HepG2 (cell line): ENCODE results near the gene ZNRD2. TPM values are rescaled to one million over a fixed set of nuclear protein-coding genes. Genes with fewer than 3 reads are reported as not detected.

ENCODE experiments used
- CBFB ChIP-seq: sonication (generic); formaldehyde crosslinking; IDR thresholded peaks from 2 replicates; pipeline ENCODE4 v1.4.0; 2020; ENCODE audit warnings: missing genetic modification reagents
- CHD4 ChIP-seq: fragments of 200-600 bp; sonication (generic); IDR thresholded peaks from 2 replicates; pipeline ENCODE4 v1.7.0; 2017; ENCODE audit warnings: mild to moderate bottlenecking, low read length, borderline replicate concordance
- EHMT2 ChIP-seq: fragments of 200-600 bp; sonication (generic); IDR thresholded peaks from 2 replicates; pipeline ENCODE4 v1.7.0; 2017; ENCODE audit warnings: antibody characterized with exemption, low read depth, low read length, borderline replicate concordance
- HMG20B ChIP-seq: conservative IDR thresholded peaks from 2 replicates; pipeline ENCODE4 v1.6.1; 2016; ENCODE audit warnings: missing genetic modification reagents, missing compliant biosample characterization
- HNRNPK ChIP-seq: fragments of 200-400 bp; formaldehyde crosslinking; IDR thresholded peaks from 2 replicates; pipeline ENCODE4 v1.6.1; 2018; ENCODE audit warnings: low read length, low read depth, moderate library complexity, mild to moderate bottlenecking; ENCODE audit not compliant: poor library complexity, severe bottlenecking
- MZF1 ChIP-seq: sonication (generic); formaldehyde crosslinking; IDR thresholded peaks from 2 replicates; pipeline ENCODE4 v1.8.1; 2023; ENCODE audit warnings: mild to moderate bottlenecking, missing genetic modification reagents, borderline replicate concordance
- SOX5 ChIP-seq: IDR thresholded peaks from 2 replicates; pipeline ENCODE4 v1.6.1; 2016; ENCODE audit warnings: borderline replicate concordance
- SP5 ChIP-seq: IDR thresholded peaks from 2 replicates; pipeline ENCODE4 v1.6.1; 2016; ENCODE audit warnings: low read depth, borderline replicate concordance
- TAF1 ChIP-seq: sonication (generic); formaldehyde crosslinking; IDR thresholded peaks from 2 replicates; pipeline ENCODE4 v1.4.0; 2020; ENCODE audit warnings: missing genetic modification reagents
- TCF7 ChIP-seq: sonication (generic); IDR thresholded peaks from 2 replicates; pipeline ENCODE4 v1.6.1; 2016; ENCODE audit warnings: antibody characterized with exemption, low read depth
- TCF7L2 ChIP-seq: IDR thresholded peaks from 2 replicates; pipeline ENCODE4 v1.6.1; 2011; ENCODE audit warnings: mild to moderate bottlenecking, low read depth, low read length, moderate library complexity
- ZNF180 ChIP-seq: sonication (generic); formaldehyde crosslinking; IDR thresholded peaks from 2 replicates; pipeline ENCODE4 v1.4.0; 2020; ENCODE audit warnings: low read depth, missing genetic modification reagents, borderline replicate concordance
- ZNF331 ChIP-seq: sonication (generic); formaldehyde crosslinking; IDR thresholded peaks from 2 replicates; pipeline ENCODE4 v1.4.0; 2020; ENCODE audit warnings: missing genetic modification reagents
- ZNF484 ChIP-seq: sonication (generic); formaldehyde crosslinking; IDR thresholded peaks from 2 replicates; pipeline ENCODE4 v1.5.1; 2020; ENCODE audit warnings: mild to moderate bottlenecking, low read depth, missing genetic modification reagents, borderline replicate concordance
- ZNF563 ChIP-seq: sonication (generic); formaldehyde crosslinking; IDR thresholded peaks from 2 replicates; pipeline ENCODE4 v1.8.0; 2022; ENCODE audit warnings: mild to moderate bottlenecking, moderate library complexity, missing genetic modification reagents
- ZNF570 ChIP-seq: sonication (generic); formaldehyde crosslinking; IDR thresholded peaks from 2 replicates; pipeline ENCODE4 v1.4.0; 2020; ENCODE audit warnings: mild to moderate bottlenecking, missing genetic modification reagents, borderline replicate concordance
- polyA plus RNA-seq, 8 experiments: library from polyadenylated mRNA; depleted of rRNA in 3 of 8; stranded (reverse) in 7 of 8; unstranded in 1 of 8; fragments of >200 nt; fragmentation: Illumina TruSeq in 4 of 8; extraction: Trizol in 4 of 8; gene quantifications; 2 replicates each; pipeline versions ENCODE4 v1.2.1 to v1.2.3, GENCODE V29; 2011 to 2016; ENCODE audit warnings: low read depth in 4 of 8, missing spikeins in 1 of 8, mixed read lengths in 1 of 8; ENCODE audit not compliant: insufficient read depth in 1 of 8
- total RNA-seq, 5 experiments: library from RNA; depleted of rRNA; stranded (reverse); fragments of >200 nt; fragmentation: Illumina TruSeq; extraction: Trizol; gene quantifications; 2 replicates each; pipeline ENCODE4 v1.2.3, GENCODE V29; 2016; ENCODE audit warnings: low read depth in 1 of 5
- TF ChIP-seq, protein P1 (sequence below): sonication (generic); formaldehyde crosslinking; IDR thresholded peaks from 2 replicates; pipeline ENCODE4 v1.5.0; 2020; ENCODE audit warnings: mild to moderate bottlenecking, missing genetic modification reagents
- TF ChIP-seq, protein P2 (sequence below): sonication (generic); formaldehyde crosslinking; conservative IDR thresholded peaks from 2 replicates; pipeline ENCODE4 v1.4.0; 2020; ENCODE audit warnings: missing genetic modification reagents
- TF ChIP-seq, protein P3 (sequence below): sonication (generic); formaldehyde crosslinking; IDR thresholded peaks from 2 replicates; pipeline ENCODE4 v1.4.0; 2020; ENCODE audit warnings: missing genetic modification reagents, mild to moderate bottlenecking, borderline replicate concordance
- TF ChIP-seq, protein P4 (sequence below): IDR thresholded peaks from 2 replicates; pipeline ENCODE4 v1.6.1; 2016; ENCODE audit warnings: missing compliant biosample characterization, missing genetic modification reagents, borderline replicate concordance

The ZNRD2 gene
- total and polyA plus RNA-seq, 2 of the 13 experiments (the other 11 are each of a cell fraction or from before 2014, with no cell fraction given) = 29.2 to 34.0 TPM

DNA sequence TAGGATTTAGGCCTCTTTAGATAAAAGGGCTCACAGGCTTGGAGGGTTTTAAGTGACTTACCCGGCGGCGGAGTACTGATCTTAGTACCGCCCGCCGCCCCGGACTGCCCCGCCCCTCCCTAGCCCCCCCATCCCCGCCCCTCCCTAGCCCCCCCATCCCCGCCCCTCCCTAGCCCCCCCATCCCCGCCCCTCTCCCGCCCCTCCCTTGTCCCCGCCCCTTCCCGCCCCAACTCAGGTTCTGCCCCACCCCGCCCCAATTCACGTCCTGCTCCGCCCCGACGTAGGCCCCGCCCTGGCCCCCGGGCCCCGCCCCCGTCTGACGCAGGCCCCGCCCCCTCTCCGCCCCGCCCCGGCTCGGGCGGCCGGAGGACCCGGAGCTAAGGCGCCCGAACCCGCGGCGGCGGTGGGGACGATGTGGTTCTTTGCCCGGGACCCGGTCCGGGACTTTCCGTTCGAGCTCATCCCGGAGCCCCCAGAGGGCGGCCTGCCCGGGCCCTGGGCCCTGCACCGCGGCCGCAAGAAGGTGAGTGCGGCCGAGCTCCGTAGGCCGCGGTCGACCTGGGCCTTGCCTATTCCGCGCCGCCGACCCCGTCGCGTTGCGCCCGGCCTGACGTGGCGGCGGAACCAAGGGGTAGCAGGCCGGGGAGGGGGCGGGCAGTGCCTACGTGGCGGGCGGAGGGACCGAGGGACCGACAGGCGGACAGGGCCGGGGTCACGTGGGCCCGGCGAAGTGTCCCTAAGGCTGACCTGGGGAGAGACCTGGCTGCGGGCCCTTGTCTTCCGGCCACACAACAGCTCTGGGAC is 45.3 kb upstream of the ZNRD2 start, which contains the start of gene SCYL1 (continued):
- TF ChIP-seq, protein P1, sequence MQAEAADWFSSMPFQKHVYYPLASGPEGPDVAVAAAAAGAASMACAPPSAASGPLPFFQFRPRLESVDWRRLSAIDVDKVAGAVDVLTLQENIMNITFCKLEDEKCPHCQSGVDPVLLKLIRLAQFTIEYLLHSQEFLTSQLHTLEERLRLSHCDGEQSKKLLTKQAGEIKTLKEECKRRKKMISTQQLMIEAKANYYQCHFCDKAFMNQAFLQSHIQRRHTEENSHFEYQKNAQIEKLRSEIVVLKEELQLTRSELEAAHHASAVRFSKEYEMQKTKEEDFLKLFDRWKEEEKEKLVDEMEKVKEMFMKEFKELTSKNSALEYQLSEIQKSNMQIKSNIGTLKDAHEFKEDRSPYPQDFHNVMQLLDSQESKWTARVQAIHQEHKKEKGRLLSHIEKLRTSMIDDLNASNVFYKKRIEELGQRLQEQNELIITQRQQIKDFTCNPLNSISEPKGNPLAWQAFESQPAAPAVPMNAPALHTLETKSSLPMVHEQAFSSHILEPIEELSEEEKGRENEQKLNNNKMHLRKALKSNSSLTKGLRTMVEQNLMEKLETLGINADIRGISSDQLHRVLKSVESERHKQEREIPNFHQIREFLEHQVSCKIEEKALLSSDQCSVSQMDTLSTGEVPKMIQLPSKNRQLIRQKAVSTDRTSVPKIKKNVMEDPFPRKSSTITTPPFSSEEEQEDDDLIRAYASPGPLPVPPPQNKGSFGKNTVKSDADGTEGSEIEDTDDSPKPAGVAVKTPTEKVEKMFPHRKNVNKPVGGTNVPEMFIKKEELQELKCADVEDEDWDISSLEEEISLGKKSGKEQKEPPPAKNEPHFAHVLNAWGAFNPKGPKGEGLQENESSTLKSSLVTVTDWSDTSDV (CRISPR knock-in tag) = no peak
- TF ChIP-seq EHMT2 = no peak
- 0 out of 2 replicates have a peak, but pooled peaks have one; percentile 14 for TF ChIP-seq ZNF331 (CRISPR knock-in tag)
- no peak for TF ChIP-seq TCF7L2
- no peak for TF ChIP-seq MZF1 (CRISPR knock-in tag)
- TF ChIP-seq TAF1 (CRISPR knock-in tag) = peak; percentile 68
- TF ChIP-seq, protein P2, sequence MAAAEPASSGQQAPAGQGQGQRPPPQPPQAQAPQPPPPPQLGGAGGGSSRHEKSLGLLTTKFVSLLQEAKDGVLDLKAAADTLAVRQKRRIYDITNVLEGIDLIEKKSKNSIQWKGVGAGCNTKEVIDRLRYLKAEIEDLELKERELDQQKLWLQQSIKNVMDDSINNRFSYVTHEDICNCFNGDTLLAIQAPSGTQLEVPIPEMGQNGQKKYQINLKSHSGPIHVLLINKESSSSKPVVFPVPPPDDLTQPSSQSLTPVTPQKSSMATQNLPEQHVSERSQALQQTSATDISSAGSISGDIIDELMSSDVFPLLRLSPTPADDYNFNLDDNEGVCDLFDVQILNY (CRISPR knock-in tag) = no peak
- TF ChIP-seq HMG20B = no peak
- TF ChIP-seq, protein P3, sequence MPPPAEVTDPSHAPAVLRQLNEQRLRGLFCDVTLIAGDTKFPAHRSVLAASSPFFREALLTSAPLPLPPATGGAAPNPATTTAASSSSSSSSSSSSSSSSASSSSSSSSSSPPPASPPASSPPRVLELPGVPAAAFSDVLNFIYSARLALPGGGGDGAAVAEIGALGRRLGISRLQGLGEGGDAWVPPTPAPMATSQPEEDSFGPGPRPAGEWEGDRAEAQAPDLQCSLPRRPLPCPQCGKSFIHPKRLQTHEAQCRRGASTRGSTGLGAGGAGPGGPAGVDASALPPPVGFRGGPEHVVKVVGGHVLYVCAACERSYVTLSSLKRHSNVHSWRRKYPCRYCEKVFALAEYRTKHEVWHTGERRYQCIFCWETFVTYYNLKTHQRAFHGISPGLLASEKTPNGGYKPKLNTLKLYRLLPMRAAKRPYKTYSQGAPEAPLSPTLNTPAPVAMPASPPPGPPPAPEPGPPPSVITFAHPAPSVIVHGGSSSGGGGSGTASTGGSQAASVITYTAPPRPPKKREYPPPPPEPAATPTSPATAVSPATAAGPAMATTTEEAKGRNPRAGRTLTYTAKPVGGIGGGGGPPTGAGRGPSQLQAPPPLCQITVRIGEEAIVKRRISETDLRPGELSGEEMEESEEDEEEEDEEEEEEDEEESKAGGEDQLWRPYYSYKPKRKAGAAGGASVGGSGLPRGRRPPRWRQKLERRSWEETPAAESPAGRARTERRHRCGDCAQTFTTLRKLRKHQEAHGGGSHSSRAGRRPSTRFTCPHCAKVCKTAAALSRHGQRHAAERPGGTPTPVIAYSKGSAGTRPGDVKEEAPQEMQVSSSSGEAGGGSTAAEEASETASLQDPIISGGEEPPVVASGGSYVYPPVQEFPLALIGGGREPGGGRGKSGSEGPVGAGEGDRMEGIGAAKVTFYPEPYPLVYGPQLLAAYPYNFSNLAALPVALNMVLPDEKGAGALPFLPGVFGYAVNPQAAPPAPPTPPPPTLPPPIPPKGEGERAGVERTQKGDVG (CRISPR knock-in tag) = no peak
- TF ChIP-seq ZNF563 (CRISPR knock-in tag) = peak; percentile 86
- no peak for TF ChIP-seq CHD4
- no peak for TF ChIP-seq ZNF570 (CRISPR knock-in tag)
- TF ChIP-seq SP5 = peak; percentile 35; the same call in 1 of the 2 replicates
- TF ChIP-seq TCF7 = no peak
- TF ChIP-seq HNRNPK = peak; percentile 65
- TF ChIP-seq ZNF484 (CRISPR knock-in tag) = no peak
- TF ChIP-seq, protein P4, sequence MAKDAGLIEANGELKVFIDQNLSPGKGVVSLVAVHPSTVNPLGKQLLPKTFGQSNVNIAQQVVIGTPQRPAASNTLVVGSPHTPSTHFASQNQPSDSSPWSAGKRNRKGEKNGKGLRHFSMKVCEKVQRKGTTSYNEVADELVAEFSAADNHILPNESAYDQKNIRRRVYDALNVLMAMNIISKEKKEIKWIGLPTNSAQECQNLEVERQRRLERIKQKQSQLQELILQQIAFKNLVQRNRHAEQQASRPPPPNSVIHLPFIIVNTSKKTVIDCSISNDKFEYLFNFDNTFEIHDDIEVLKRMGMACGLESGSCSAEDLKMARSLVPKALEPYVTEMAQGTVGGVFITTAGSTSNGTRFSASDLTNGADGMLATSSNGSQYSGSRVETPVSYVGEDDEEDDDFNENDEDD (CRISPR knock-in tag) = no peak
- no peak; the same call in 1 of the 2 replicates for TF ChIP-seq CBFB (CRISPR knock-in tag)
- no peak for TF ChIP-seq SOX5 (CRISPR knock-in tag)
- no peak for TF ChIP-seq ZNF180 (CRISPR knock-in tag)
